ACHN (cell line): Measurements from ENCODE around the gene PLEKHG5.
"Not testable (repeated sequence)": the region's sequence is repeated elsewhere in the genome, so short reads cannot be mapped to it uniquely, and the experiment has no call there.

ENCODE experiments used
- DNase-seq: peaks from one replicate; pipeline ENCODE4 v3.0.0-alpha.2; 2015
- in situ Hi-C: cut with HindIII; loops from 2 replicates; pipeline ENCODE4 v1.10.0; 2017; ENCODE audit warnings: low sequenced_read_pairs, low pct_ligation_motif_present, low pct_unique_long_range_greater_than_20kb

Gene PLEKHG5

DNA sequence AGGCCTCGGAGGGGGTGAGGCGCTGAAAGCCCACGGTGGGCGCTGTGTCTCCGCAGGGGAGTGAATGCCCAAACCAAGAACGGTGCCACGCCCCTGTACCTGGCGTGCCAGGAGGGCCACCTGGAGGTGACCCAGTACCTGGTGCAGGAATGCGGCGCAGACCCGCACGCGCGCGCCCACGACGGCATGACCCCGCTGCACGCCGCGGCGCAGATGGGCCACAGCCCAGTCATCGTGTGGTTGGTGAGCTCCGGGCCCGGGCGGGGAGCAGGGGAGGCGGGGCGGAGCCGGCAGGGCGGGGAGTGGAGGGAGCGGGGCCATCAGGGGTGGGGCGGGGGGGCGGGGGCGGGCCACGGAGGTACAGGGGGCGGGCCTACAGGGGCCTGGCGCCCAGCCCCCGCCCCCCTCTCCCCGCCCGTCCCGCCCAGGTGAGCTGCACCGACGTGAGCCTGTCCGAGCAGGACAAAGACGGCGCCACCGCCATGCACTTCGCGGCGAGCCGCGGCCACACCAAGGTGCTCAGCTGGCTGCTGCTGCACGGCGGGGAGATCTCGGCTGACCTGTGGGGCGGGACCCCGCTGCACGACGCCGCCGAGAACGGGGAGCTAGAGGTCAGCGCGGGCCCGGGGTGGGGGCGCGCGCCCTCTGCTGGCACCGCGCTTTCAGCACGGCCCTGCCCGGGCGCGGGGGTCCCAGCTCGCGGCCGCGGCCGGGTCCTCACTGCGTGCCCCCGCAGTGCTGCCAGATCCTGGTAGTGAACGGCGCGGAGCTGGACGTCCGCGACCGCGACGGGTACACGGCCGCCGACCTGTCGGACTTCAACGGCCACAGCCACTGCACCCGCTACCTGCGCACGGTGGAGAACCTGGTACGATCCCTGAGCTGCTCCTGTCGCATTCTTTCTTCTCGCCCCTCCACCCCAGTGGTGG lies 51.0 kb downstream of the PLEKHG5 start:
- in situ Hi-C loops = no loop called here
- DNase-seq = peak; percentile 66

DNA sequence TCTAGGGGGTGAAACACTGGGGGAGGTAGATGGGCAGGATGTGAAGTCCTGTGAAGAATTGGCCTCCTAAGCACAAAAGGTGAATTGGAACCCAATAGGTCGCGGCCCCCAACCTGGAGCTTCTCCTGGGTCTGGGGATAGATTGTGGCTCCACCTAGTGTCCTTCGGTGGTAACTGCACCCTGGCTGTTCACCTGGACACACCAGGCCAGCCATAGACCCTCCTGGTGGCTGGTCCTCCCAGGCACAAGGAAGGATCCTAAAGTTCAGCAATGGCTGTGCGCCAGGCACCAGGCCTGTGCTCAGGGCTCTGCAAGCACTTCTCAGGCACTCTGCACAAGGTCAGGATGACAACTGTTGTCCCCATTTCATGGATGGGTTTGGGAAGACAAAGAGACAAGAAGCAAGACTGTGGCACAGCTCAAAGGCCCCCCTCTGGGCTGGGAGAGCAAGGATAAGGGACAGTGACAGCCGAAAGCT lies 53.4 kb downstream of the PLEKHG5 start:
- in situ Hi-C loops = no loop called here
- DNase-seq = peak; percentile 60

DNA sequence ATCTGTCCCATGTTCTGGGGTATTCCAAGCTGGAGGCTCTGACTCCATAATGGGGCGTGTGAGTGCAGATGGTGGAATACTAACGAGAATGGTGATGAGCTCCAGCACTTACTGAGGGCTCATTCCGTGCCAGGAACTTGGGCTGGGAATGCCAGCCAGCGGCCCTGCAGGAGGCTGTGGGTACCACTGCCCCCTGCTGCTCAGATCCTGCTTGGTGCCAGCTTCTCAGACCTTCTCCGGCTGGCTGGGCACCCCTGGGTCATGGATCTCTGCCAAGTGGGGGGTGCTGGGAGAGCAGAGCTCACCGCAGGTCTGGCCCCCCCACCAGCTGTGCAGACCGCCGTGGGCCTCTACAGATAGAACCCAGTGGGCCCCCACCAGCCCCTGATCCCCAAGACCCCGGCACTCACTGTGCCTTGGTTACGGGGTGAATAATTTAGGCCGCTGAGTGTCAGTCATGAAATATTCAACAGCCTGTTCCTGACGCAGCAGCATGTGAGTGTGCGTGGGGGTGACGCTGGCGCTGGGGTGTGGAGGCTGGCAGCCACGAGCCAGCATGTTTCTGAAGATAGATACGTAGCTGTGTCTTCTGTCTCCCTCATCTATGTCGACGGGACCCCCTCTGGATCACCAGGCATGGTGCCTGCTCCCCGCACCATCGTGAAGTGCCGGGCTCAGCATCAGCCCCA lies 54.3 kb downstream of the PLEKHG5 start:
- in situ Hi-C loops = not testable (repeated sequence)
- DNase-seq = peak; percentile 85

DNA sequence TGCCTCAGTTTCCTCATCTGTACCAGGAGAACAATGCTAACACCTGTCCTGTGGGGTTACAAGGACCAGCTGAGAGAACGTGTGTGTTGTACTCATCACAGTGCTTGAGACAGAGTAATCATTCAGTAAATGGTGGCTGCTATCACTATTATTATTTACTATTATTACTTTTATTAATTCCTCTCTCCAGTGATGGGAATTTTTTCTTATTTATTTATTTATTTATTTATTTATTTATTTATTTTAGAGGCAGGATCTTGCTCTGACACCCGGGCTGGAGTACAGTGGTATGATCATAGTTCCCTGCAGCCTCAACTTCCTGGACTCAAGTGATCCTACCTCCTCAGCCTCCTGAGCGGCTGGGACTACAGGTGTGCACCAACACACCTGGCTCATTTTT lies 55.2 kb downstream of the PLEKHG5 start:
- DNase-seq, in situ Hi-C loops: not testable (repeated sequence)

DNA sequence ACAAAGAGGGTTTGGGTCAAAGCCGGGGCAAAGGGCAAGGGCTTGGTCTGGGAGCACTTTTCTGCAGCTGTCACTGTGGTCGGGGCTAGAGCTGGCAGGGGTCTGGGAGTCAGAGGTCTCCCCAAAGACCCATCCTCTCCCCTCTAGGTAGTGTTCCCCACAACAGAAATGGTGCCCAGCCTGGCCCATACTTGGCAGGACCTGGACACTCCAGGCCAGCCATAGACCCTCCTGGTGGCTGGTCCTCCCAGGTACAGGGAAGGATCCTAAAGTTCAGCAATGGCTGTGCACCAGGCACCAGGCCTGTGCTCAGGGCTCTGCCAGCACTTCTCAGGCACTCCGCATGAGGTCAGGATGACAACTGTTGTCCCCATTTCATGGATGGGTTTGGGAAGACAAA lies 55.9 kb downstream of the PLEKHG5 start:
- DNase-seq = no peak
- in situ Hi-C loops = no loop called here

DNA sequence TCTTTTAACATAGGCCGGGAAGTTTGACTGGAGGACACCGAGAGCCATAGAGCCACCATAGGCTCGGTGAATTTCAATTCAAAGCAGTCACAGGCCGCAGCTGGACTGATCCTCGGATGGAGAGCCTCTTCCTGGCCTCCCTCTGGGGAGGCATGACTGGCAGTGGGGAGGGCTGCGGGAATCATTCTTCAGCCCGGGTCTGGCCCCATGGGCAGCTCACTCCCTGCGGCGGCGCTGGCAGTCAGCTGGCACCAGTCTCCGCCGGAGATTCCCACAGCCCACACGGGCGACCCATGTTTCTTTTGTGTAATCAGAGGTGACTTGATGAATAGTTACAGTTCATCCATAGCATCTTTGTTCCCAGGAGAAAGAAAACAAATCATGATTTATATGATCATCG lies 56.3 kb downstream of the PLEKHG5 start:
- in situ Hi-C loops = no loop called here
- no peak for DNase-seq

DNA sequence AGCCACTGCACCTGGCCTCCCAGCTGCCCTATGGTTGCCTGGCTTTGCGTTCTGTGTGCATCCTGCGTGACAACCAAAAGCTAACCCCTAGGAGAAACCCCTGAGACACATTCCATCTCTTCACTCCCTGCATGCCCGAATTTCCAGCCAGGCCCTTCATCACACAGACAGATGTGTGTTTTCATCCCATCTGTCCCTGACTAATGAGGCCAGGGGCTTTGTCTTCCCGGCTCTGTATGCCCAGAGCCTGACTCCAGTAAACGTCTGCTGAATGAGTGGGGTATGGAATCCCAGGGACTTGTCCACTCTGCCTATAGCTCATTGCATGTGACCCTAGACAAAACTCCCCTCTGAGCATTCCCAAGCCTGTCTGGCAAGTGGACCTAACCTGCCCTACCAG lies 57.3 kb downstream of the PLEKHG5 start:
- in situ Hi-C loops = no loop called here
- no peak for DNase-seq

DNA sequence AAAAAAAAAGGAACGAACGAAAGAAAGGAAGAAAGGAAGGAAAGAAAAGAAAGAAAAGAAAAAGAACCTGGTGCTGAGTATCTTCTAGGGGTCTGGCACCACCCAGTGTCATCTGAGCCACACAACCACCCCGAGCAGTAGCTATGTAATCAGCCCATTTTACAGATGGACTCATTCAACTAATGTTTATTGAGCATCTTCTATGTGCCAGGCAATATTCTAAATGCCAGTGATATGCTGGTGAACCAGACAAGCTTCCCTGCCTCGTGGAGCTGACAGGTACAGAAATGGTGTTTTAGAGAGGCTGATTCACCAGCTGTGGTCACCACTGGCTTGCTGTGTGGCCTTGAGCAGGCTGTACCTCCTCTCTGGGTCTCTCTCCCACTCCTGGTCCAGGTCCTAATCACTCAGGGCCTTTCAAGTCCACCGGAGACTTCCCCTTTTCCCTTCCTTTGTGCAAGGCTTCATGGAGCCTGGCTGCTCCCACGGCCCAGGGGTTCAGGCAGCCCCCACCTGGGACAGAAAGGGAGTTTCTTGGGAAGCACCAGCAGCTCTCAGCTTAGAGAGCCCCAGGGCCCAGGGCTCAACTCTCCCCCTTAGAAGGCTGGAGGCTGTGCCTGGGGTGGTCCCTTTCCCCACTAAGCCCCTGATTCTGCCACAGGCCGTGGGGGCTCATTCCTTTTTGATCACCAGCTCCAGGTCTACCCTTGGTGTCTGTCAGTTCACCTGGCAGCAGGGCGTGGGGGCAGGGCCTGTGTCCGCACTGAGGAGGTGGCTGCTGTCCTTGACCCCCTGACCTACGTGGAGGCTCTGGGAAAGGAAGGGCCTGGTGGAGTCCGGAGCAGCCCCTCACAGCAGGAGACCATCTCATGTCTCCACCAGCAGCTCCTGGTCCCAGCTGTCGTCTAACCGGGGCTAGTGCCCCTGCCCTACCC lies 59.6 kb downstream of the PLEKHG5 start:
- in situ Hi-C loops, DNase-seq: not testable (repeated sequence)

DNA sequence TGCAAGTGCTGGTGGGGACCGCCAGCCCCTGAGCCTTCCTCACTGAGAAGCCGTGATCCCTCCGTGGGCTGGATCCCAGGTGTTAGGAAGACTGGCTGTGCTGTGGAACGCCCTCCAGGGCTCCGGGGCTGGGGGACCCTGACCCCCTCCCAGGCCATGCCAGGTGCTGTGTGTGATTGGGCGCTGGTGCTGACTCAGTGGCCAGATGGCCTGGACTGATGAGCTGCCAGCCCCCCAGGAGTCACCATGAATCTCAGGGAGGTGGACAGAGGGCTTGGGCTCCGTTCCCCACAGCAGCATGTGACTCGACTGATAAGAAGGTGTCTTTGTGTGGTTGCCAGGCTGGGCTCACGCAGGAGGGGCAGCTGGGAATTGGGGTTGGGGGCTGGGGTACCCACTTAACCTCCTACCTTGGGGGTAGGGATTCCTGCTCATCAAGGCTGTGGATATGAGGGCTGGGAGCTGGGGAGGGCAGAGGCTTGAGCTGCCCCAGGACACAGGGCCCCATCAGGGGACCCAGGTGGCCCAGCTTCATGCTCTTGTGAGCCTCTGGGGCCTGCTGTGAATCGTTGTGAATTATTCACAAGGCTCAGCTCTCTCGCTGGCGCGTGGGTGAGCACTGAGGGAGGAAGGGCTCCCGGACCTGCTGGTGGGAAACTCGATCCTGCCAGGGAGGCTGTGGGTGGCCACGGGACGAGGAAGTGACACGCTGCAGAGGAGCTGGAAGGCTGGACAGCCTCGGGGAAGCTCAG lies 61.6 kb downstream of the PLEKHG5 start:
- DNase-seq, in situ Hi-C loops: not testable (repeated sequence)

DNA sequence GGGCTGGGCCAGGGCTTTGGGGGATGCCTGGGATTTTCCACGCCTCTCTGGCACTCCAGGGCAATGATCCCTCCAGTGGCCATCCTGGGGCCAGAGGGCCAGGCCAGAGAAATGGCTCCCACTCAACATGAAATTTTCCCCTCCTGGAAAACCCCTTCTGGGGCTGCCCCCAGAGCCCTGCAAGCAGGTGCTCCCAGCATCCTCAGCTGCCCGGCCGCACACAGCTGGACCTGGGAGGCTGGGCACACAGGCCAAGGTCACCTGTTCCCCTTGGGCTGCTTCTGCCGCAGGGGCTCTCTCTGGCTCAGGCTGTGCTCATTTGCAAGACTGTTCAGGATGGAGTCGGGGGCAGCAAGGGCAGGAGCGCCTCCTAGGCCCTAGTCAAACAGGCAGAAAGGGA lies 63.0 kb downstream of the PLEKHG5 start:
- DNase-seq, in situ Hi-C loops: not testable (repeated sequence)

DNA sequence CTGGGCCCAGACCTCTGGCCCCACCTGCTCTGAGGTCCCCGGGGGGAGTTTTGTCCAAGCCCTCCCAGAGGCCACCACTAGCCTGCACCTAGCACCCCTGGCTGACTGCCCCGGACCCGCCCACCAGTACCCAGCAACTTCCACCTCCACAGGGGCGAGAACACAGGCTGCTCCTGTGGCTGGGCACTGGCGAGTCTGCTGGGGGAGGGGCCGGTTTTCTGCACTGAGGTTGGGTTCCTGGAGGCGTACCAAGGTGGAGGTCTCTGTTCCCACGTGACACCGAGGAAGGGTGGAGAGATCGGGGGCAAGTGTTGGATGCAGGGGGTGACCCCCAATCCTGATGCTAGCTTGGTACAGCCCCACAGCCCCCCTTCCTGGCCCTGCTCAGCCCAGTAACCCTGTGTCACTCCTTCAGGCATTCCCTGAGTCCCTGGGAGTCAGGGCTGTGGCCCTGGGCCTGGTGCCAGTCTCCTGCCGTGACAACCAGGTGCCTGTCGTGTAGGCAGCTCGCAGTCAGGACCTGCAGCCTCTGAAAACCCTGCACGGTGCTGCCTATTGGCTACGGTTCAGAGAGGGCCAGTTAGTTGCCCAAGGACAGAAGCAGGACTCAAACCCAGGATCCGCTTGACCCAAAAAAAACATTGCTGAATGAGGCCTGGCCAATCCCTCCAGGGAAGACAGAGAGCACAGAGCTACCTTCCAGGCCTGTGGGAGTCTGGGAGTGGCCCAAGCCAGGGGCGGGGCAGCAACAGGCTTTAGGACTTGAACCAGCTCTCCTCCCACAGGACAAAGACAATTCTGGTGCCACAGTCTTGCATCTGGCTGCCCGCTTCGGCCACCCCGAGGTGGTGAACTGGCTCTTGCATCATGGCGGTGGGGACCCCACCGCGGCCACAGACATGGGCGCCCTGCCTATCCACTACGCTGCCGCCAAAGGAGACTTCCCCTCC lies 63.8 kb downstream of the PLEKHG5 start:
- DNase-seq = no peak
- in situ Hi-C loops = no loop called here

DNA sequence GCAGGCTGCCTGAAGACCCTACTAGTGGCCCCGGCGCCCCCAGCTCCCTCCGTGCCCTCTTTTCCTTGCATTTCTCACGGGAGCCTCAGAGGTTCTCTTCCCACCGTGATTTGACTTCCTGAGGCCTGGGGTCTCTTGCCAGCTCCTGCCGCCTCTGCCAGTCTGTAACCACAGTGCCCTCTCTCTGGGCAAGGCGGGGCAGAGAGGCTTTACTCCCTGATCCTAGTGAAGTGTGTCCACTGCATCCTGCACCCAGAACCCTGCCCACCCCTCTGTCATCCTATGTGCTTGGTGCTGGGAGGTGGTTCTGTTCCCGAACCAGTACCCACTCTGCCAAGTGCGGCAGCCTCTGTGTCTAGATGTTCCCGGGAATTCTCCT lies 64.5 kb downstream of the PLEKHG5 start:
- no peak for DNase-seq
- in situ Hi-C loops = no loop called here

DNA sequence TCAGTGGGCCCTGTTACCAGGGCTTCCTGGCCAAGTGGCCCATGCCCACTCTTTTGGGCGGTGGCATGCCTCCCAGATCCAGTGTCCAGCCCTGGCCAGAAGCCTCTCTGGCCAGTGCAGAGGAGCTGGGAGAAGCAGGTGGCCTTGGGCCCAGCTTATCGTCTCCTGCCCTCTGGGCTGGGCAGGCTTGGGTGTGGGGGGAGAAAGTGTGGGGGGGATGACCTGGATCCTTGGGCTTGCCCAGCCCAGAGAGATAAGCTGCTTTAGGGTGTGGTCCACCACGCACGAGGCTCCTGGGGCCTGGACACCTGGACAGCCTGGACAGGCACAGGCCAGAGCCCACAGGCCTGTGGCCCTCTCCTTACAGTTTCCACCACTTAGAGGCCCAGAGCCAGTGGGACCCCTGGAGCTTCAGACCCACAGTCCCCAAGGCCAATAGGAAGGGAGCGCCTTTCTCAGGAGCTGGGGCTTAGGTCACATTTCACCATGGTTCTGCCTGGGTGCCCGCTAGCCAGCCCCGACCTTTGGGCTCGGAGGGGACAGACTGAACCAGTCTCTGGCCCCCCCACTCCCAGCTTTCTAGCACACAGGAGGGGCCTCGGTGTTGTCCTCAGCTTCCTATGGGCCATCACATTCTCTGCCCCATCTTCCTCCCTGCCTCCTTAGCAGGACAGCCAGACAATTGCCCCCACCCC lies 65.0 kb downstream of the PLEKHG5 start:
- no peak for DNase-seq
- in situ Hi-C loops = no loop called here

DNA sequence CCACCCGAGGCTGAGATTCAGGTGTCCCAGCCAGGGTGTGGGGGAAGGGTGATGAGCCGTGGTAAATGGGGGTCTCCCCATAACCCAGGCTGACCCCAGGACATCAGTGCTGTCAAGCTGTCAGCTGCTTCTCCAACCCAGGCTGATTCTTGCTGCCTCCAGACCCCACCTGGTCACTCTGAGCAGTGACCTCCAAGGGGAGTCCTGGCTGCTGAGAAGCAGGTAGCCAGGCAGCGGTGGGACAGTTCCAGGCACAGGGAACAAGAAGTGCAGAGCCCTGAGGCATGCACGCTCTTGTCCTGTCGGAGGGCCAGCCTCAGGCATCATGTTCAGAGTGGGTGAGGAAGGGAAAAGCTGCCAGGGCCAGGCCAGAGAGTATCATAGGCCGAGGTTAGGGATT lies 65.8 kb downstream of the PLEKHG5 start:
- in situ Hi-C loops = no loop called here
- no peak for DNase-seq

DNA sequence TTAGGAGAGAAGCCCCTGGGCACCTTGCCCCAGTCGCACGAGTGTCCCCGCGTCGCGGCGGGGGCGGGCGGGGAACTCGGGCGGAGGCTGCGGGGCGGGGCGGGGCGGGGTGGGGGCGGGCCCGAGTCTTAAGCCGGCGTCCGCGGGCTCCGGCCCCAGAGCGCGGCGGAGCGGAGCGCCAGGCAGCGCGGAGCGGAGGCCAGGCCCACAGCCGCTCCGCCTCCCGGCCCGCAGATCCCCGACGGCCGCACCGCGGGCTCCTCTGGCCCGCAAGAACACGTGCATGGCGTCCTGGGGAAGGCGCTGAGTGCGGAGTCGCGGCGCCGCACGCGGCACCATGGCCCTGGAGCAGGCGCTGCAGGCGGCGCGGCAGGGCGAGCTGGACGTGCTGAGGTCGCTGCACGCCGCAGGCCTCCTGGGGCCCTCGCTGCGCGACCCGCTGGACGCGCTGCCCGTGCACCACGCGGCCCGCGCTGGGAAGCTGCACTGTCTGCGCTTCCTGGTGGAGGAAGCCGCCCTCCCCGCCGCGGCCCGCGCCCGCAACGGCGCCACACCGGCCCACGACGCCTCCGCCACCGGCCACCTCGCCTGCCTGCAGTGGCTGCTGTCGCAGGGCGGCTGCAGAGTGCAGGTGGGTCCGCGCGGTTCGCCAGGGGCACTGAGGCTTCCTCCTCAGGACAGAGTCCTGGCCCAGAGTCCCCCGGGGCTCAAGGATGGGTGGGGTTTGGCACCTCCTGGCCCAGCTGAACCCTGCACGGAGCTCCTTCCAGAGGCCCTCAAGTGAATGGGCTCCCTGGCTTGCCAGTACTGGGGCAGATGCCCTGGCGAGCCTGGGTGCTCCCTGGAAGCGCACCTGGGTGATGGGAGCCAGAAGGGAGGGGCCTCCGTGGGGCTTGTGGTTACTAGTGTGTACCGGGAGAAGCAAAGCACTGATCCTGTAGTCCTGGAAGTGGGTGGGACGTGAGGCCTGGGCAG lies 66.6 kb downstream of the PLEKHG5 start, which contains the start of gene ESPN:
Gene ESPN, plus strand, starts transcription at position 158 of the 975 bp plus-strand sequence. Its CDS starts 180 bp downstream, at position 338.
- in situ Hi-C loops = no loop called here
- peak; percentile 33 for DNase-seq
